HG03558 (cell line): ENCODE data around the gene CUL3.
"Not testable (repeated sequence)": the region's sequence is repeated elsewhere in the genome, so short reads cannot be mapped to it uniquely, and the experiment has no call there.

ENCODE experiments used
- ATAC-seq: cut with Tn5 transposase; IDR thresholded peaks from one replicate; pipeline ENCODE4 v1.9.1; 2021; ENCODE audit warnings: moderate number of reproducible peaks; ENCODE audit not compliant: unreplicated experiment; ENCODE audit errors: extremely low read depth

Gene CUL3

GRCh38 chr2:224487940-224488339 is 97.2 kb downstream of the CUL3 start:
- not testable (repeated sequence) for ATAC-seq

- not testable (repeated sequence) for ATAC-seq
Observed at GRCh38 chr2:224485081-224486014, 99.8 kb downstream of the CUL3 start.

- no peak for ATAC-seq
Observed at GRCh38 chr2:224479826-224480225, 105.3 kb downstream of the CUL3 start.

GRCh38 chr2:224472827-224473226 is 112.3 kb downstream of the CUL3 start:
- ATAC-seq, result no peak

- ATAC-seq, result no peak
Observed at GRCh38 chr2:224472137-224472536, 113.0 kb downstream of the CUL3 start.

- ATAC-seq, result no peak
Observed at GRCh38 chr2:224469374-224469964, 115.7 kb downstream of the CUL3 start.

GRCh38 chr2:224466304-224466895 is 118.8 kb downstream of the CUL3 start:
- ATAC-seq, result no peak

- no peak for ATAC-seq
Observed at GRCh38 chr2:224461391-224461790, 123.8 kb downstream of the CUL3 start.

- ATAC-seq, result no peak
Observed at GRCh38 chr2:224457408-224458096, 127.6 kb downstream of the CUL3 start.

- no peak for ATAC-seq
Observed at GRCh38 chr2:224453892-224454291, 131.3 kb downstream of the CUL3 start.

GRCh38 chr2:224449212-224450147 is 135.7 kb downstream of the CUL3 start:
- ATAC-seq, result no peak

GRCh38 chr2:224448236-224448635 is 136.9 kb downstream of the CUL3 start:
- no peak for ATAC-seq

- ATAC-seq, result no peak
Observed at GRCh38 chr2:224444783-224445182, 140.4 kb downstream of the CUL3 start.

GRCh38 chr2:224444021-224444420 is 141.1 kb downstream of the CUL3 start:
- no peak for ATAC-seq

GRCh38 chr2:224442071-224442967 is 142.8 kb downstream of the CUL3 start:
- no peak for ATAC-seq

GRCh38 chr2:224440988-224441387 is 144.2 kb downstream of the CUL3 start:
- ATAC-seq, result no peak

GRCh38 chr2:224438726-224439125 is 146.4 kb downstream of the CUL3 start:
- no peak for ATAC-seq

- ATAC-seq, result no peak
Observed at GRCh38 chr2:224436634-224437033, 148.5 kb downstream of the CUL3 start.

- no peak for ATAC-seq
Observed at GRCh38 chr2:224434618-224435017, 150.5 kb downstream of the CUL3 start.
